NCI-H82 treated with DMSO at 0.1 percent for 48 hours (cell line): ENCODE results near the gene ALG3.

ENCODE experiments used
- DNase-seq: peaks from one replicate; lab custom pipeline; 2025; ENCODE audit not compliant: unreplicated experiment; lab: John Stamatoyannopoulos, UW

Gene ALG3

DNA sequence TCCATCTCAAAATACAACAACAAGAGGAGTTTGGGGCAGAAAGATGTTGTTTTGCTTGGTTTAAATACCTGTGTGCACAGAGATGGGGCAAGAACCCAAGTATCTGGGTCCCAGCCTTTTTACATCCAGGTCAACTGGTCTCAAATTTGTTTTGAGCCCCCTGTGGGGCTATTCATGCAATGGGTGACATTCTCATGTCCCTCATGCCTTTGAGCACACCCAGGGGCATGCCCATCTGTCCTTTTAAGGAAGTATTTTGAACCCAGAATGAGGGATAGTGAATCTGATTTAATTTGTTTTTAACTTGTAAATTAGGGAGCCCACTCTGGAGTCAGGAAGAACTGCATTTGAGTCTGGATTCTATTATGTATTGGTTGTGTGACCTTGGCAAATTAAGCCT is 47.9 kb downstream of the ALG3 start:
- no peak for DNase-seq

DNA sequence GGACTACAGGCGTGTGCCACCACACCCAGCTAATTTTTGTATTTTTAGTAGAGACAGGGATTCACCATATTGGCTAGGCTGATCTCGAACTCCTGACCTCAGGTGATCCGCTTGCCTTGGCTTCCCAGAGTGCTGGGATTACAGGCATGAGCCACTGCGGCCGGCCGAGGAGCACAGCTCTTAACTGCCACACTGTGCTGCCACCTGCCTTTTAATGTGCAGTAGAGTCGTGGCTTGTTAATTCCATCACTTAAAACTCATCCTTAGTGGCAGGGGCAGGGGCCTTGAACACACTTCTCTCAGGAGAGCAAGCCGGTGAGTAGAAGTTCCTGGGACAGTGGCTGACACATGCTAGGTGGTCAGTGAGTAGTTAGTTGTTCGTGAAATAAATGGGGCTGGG is 50.3 kb downstream of the ALG3 start:
- DNase-seq, result no peak

DNA sequence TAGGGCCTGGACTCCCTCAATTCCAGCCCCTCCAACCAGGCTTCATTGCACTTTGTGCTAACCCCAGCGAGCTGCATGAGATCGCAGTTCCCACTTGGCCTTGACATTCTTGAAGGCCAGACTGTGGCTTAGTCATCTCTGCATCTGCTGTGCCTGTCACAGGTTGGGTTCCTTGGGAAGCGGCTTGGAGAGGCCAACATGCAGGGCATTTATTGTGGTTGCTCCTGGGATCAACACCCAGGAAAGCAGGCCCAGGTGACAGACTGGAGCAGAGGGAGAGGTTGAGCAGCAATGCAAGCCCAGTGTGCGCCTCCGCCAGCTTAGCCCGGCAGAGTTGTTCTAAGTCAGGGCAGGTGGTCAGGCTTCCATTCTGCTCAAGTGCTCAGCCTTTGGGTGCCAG is 52.2 kb downstream of the ALG3 start:
- no peak for DNase-seq

DNA sequence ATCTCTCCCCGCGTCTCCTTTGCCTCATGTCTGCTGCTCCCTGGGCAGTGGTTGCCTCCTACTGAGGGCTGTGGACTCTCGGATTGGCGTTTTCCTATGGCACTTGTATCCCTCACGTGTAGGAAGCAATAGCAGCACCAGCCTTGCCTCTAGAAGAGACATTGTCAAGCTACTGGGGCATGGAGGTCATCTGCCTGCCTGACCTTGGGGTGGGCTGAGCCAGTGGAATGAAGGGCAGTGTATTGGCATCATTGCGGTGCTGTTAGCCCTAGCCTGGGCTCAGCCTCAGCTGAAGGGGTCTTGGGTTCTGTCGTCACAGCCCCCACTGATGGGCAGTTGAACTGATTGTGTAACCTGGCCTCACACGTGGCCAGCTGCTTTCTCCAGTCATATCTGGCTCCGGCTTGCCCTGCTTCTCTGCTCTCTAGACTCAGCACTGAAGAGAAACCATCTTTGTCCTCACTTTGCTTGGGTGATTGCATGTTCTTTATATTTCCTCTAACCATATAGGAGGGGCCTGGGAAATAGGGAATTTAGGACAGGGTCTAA is 54.7 kb downstream of the ALG3 start:
- DNase-seq, result no peak

DNA sequence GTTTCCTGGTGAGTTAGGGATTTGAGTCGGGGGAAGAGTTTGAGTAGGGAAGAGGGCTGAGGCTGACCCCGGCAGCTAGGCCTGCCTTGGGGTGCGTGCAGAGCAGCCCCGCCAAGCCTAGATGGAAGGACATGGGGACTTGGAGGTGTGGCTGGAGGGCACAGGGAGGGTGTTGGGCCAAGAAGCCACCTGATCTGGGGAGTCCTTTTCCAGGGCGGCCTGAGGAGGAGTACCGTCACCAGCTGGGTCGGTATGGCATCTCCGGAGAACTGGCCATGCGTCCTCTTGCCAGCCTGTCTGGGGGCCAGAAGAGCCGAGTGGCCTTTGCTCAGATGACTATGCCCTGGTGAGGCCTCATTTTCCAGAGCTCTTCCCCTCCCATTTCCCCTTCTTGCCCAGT is 55.9 kb downstream of the ALG3 start:
- no peak for DNase-seq
